ENCODE data around the gene LMOD1.
"Not testable (repeated sequence)": the region's sequence is repeated elsewhere in the genome, so short reads cannot be mapped to it uniquely, and the experiment has no call there.

DNA sequence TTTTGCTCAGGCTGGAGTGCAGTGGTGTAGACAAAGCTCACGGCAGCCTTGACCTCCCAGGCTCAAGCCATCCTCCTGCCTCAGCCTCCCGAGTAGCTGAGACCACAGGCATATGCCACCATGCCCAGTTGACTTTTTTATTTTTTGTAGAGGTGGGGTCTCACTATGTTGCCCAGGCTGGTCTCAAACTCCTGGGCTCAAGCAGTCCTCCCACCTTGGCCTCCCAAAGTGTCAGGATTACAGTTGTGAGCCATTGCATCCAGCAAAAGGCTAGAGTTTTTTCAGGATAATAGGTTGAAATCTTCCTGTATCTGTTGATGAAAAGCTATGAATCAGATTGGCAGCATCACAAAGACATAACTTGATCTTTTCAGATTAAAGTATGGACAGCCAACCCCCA lies 89.6 kb downstream of the LMOD1 start:
- TF ChIP-seq, protein P1, sequence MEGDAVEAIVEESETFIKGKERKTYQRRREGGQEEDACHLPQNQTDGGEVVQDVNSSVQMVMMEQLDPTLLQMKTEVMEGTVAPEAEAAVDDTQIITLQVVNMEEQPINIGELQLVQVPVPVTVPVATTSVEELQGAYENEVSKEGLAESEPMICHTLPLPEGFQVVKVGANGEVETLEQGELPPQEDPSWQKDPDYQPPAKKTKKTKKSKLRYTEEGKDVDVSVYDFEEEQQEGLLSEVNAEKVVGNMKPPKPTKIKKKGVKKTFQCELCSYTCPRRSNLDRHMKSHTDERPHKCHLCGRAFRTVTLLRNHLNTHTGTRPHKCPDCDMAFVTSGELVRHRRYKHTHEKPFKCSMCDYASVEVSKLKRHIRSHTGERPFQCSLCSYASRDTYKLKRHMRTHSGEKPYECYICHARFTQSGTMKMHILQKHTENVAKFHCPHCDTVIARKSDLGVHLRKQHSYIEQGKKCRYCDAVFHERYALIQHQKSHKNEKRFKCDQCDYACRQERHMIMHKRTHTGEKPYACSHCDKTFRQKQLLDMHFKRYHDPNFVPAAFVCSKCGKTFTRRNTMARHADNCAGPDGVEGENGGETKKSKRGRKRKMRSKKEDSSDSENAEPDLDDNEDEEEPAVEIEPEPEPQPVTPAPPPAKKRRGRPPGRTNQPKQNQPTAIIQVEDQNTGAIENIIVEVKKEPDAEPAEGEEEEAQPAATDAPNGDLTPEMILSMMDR (IDR thresholded peaks at IDR 0.05): not testable (repeated sequence)
- not testable (repeated sequence) for TF ChIP-seq EZH2 (IDR thresholded peaks at IDR 0.05; ENCODE audit: borderline replicate concordance, insufficient read depth, low read depth, low read length, poor library complexity, severe bottlenecking)

Measured in B cell (primary cell).